HepG2 (cell line): ENCODE measurements around the gene MTIF2. TPM values are rescaled to one million over a fixed set of nuclear protein-coding genes. Genes with fewer than 3 reads are reported as not detected.
A peak's percentile ranks its signal among the peaks of the same experiment; 100 is the strongest.

ENCODE experiments used
- FOSL2 ChIP-seq: sonication (generic); formaldehyde crosslinking; IDR thresholded peaks from 2 replicates; pipeline ENCODE4 v1.4.0; 2020; ENCODE audit warnings: missing genetic modification reagents
- HDAC2 ChIP-seq: sonication (generic); formaldehyde crosslinking; IDR thresholded peaks from 2 replicates; pipeline ENCODE4 v1.4.0; 2020; ENCODE audit warnings: missing genetic modification reagents
- HMG20A ChIP-seq: IDR thresholded peaks from 2 replicates; pipeline ENCODE4 v1.6.1; 2016; ENCODE audit warnings: borderline replicate concordance
- JARID2 ChIP-seq: sonication (generic); formaldehyde crosslinking; IDR thresholded peaks from 2 replicates; pipeline ENCODE4 v1.8.1; 2023; ENCODE audit warnings: missing genetic modification reagents, inconsistent platforms; ENCODE audit not compliant: insufficient replicate concordance
- KLF15 ChIP-seq: sonication (generic); formaldehyde crosslinking; IDR thresholded peaks from 2 replicates; pipeline ENCODE4 v1.8.1; 2023; ENCODE audit warnings: borderline replicate concordance, mild to moderate bottlenecking, inconsistent platforms, missing genetic modification reagents, mixed read lengths
- POLR2AphosphoS5 ChIP-seq: IDR thresholded peaks from 2 replicates; pipeline ENCODE4 v1.6.1; 2012; ENCODE audit warnings: low read depth, low read length
- SETDB1 ChIP-seq: sonication (generic); formaldehyde crosslinking; IDR thresholded peaks from 2 replicates; pipeline ENCODE4 v1.5.1; 2020; ENCODE audit warnings: missing genetic modification reagents, mild to moderate bottlenecking, borderline replicate concordance
- TARDBP ChIP-seq: sonication (generic); formaldehyde crosslinking; IDR thresholded peaks from 2 replicates; pipeline ENCODE4 v1.8.0; 2022; ENCODE audit warnings: mild to moderate bottlenecking, missing genetic modification reagents
- TOPORS ChIP-seq: sonication (generic); formaldehyde crosslinking; IDR thresholded peaks from 2 replicates; pipeline ENCODE4 v1.8.0; 2023; ENCODE audit warnings: mild to moderate bottlenecking, missing genetic modification reagents
- ZNF235 ChIP-seq: sonication (generic); formaldehyde crosslinking; IDR thresholded peaks from 2 replicates; pipeline ENCODE4 v1.8.1; 2023; ENCODE audit warnings: mild to moderate bottlenecking, missing genetic modification reagents, borderline replicate concordance
- ZNF282 ChIP-seq: fragments of 450-650 bp; IDR thresholded peaks from 2 replicates; pipeline ENCODE4 v1.6.1; 2018; ENCODE audit not compliant: partially characterized antibody
- ZNF709 ChIP-seq: sonication (generic); formaldehyde crosslinking; IDR thresholded peaks from 2 replicates; pipeline ENCODE4 v1.5.0; 2020; ENCODE audit warnings: mild to moderate bottlenecking, missing genetic modification reagents
- ZNF772 ChIP-seq: sonication (generic); formaldehyde crosslinking; IDR thresholded peaks from 2 replicates; pipeline ENCODE4 v1.5.0; 2020; ENCODE audit warnings: mild to moderate bottlenecking, missing genetic modification reagents
- polyA plus RNA-seq, 8 experiments: library from polyadenylated mRNA; depleted of rRNA in 3 of 8; stranded (reverse) in 7 of 8; unstranded in 1 of 8; fragments of >200 nt; fragmentation: Illumina TruSeq in 4 of 8; extraction: Trizol in 4 of 8; gene quantifications; 2 replicates each; pipeline versions ENCODE4 v1.2.1 to v1.2.3, GENCODE V29; 2011 to 2016; ENCODE audit warnings: low read depth in 4 of 8, missing spikeins in 1 of 8, mixed read lengths in 1 of 8; ENCODE audit not compliant: insufficient read depth in 1 of 8
- total RNA-seq, 5 experiments: library from RNA; depleted of rRNA; stranded (reverse); fragments of >200 nt; fragmentation: Illumina TruSeq; extraction: Trizol; gene quantifications; 2 replicates each; pipeline ENCODE4 v1.2.3, GENCODE V29; 2016; ENCODE audit warnings: low read depth in 1 of 5
- TF ChIP-seq, protein P1 (sequence below): sonication (generic); formaldehyde crosslinking; IDR thresholded peaks from 2 replicates; pipeline ENCODE4 v1.4.0; 2020; ENCODE audit warnings: missing genetic modification reagents
- TF ChIP-seq, protein P2 (sequence below): conservative IDR thresholded peaks from 2 replicates; pipeline ENCODE4 v1.6.1; 2018; ENCODE audit warnings: missing genetic modification reagents
- TF ChIP-seq, protein P3 (sequence below): sonication (generic); formaldehyde crosslinking; IDR thresholded peaks from 2 replicates; pipeline ENCODE4 v1.4.0; 2020; ENCODE audit warnings: missing genetic modification reagents, borderline replicate concordance
- TF ChIP-seq, protein P4 (sequence below): sonication (generic); formaldehyde crosslinking; IDR thresholded peaks from 2 replicates; pipeline ENCODE4 v1.8.1; 2022; ENCODE audit warnings: low read depth, mild to moderate bottlenecking, missing genetic modification reagents

MTIF2 gene
- total and polyA plus RNA-seq, 2 of the 13 experiments (the other 11 are each of a cell fraction or from before 2014, with no cell fraction given), result 32.1 to 92.1 TPM

DNA sequence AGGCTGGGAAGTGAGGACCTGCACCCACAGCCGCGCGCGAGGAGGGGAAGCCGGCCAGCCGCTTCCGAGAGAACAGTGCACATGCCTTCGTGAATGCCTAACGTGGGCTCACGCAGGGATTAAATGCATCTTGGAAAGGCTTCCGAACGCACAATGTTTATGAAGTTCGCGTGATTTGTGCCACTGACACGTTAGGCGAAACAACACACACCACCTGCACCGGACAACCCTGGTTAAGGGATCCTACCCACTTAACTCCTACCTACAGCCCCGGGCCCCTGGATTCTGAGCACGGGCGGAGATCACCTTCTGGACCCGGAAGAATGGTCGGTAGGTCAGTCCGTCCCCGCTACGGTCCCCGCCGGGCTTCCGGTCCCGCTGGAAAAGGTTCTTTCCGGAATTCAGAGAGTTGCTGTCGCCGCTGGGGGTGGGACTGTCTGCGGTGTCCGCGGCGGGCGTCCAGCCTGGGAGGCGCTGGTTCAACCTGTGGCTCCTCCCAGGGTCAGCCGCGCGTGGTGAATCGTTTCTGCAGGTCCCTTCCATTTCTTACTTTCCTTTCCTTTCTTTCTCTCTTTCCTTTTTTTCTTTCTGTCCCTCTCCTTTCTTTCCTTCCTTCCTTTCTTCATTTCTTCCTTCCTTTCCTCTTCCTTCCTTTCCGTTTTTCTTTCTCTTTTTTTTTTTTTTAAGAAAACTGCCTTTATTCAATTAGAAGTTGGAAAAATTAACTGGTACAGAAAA, at the start of gene MTIF2 (continued):
- TF ChIP-seq, protein P1, sequence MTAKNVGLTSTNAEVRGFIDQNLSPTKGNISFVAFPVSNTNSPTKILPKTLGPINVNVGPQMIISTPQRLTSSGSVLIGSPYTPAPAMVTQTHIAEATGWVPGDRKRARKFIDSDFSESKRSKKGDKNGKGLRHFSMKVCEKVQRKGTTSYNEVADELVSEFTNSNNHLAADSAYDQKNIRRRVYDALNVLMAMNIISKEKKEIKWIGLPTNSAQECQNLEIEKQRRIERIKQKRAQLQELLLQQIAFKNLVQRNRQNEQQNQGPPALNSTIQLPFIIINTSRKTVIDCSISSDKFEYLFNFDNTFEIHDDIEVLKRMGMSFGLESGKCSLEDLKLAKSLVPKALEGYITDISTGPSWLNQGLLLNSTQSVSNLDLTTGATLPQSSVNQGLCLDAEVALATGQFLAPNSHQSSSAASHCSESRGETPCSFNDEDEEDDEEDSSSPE (CRISPR knock-in tag), result peak; percentile 89
- TF ChIP-seq FOSL2 (CRISPR knock-in tag) (peak; percentile 72; the same call in 1 of the 2 replicates), HMG20A (peak; percentile 67), ZNF282 (no peak), TOPORS (CRISPR knock-in tag) (peak; percentile 98), HDAC2 (CRISPR knock-in tag) (peak; percentile 98), KLF15 (no peak), TARDBP (CRISPR knock-in tag) (peak; percentile 99), SETDB1 (CRISPR knock-in tag) (no peak), ZNF772 (peak; percentile 98), JARID2 (CRISPR knock-in tag) (peak; percentile 93), ZNF235 (CRISPR knock-in tag) (no peak), ZNF709 (CRISPR knock-in tag) (peak; percentile 45; the same call in 1 of the 2 replicates), POLR2AphosphoS5 (peak; percentile 99)
- TF ChIP-seq, protein P2, sequence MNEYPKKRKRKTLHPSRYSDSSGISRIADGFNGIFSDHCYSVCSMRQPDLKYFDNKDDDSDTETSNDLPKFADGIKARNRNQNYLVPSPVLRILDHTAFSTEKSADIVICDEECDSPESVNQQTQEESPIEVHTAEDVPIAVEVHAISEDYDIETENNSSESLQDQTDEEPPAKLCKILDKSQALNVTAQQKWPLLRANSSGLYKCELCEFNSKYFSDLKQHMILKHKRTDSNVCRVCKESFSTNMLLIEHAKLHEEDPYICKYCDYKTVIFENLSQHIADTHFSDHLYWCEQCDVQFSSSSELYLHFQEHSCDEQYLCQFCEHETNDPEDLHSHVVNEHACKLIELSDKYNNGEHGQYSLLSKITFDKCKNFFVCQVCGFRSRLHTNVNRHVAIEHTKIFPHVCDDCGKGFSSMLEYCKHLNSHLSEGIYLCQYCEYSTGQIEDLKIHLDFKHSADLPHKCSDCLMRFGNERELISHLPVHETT, result peak; percentile 98
- TF ChIP-seq, protein P3, sequence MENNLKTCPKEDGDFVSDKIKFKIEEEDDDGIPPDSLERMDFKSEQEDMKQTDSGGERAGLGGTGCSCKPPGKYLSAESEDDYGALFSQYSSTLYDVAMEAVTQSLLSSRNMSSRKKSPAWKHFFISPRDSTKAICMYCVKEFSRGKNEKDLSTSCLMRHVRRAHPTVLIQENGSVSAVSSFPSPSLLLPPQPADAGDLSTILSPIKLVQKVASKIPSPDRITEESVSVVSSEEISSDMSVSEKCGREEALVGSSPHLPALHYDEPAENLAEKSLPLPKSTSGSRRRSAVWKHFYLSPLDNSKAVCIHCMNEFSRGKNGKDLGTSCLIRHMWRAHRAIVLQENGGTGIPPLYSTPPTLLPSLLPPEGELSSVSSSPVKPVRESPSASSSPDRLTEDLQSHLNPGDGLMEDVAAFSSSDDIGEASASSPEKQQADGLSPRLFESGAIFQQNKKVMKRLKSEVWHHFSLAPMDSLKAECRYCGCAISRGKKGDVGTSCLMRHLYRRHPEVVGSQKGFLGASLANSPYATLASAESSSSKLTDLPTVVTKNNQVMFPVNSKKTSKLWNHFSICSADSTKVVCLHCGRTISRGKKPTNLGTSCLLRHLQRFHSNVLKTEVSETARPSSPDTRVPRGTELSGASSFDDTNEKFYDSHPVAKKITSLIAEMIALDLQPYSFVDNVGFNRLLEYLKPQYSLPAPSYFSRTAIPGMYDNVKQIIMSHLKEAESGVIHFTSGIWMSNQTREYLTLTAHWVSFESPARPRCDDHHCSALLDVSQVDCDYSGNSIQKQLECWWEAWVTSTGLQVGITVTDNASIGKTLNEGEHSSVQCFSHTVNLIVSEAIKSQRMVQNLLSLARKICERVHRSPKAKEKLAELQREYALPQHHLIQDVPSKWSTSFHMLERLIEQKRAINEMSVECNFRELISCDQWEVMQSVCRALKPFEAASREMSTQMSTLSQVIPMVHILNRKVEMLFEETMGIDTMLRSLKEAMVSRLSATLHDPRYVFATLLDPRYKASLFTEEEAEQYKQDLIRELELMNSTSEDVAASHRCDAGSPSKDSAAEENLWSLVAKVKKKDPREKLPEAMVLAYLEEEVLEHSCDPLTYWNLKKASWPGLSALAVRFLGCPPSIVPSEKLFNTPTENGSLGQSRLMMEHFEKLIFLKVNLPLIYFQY (CRISPR knock-in tag), result peak; percentile 84; the same call in 1 of the 2 replicates
- TF ChIP-seq, protein P4, sequence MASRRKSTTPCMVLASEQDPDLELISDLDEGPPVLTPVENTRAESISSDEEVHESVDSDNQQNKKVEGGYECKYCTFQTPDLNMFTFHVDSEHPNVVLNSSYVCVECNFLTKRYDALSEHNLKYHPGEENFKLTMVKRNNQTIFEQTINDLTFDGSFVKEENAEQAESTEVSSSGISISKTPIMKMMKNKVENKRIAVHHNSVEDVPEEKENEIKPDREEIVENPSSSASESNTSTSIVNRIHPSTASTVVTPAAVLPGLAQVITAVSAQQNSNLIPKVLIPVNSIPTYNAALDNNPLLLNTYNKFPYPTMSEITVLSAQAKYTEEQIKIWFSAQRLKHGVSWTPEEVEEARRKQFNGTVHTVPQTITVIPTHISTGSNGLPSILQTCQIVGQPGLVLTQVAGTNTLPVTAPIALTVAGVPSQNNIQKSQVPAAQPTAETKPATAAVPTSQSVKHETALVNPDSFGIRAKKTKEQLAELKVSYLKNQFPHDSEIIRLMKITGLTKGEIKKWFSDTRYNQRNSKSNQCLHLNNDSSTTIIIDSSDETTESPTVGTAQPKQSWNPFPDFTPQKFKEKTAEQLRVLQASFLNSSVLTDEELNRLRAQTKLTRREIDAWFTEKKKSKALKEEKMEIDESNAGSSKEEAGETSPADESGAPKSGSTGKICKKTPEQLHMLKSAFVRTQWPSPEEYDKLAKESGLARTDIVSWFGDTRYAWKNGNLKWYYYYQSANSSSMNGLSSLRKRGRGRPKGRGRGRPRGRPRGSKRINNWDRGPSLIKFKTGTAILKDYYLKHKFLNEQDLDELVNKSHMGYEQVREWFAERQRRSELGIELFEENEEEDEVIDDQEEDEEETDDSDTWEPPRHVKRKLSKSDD (CRISPR knock-in tag), result no peak
